ENCODE results near the gene AP5Z1. TPM values are rescaled to one million over a fixed set of nuclear protein-coding genes. Genes with fewer than 3 reads are reported as not detected.

Gene AP5Z1
- total RNA-seq, 1 donor from 2014 or later = 36.9 TPM

DNA sequence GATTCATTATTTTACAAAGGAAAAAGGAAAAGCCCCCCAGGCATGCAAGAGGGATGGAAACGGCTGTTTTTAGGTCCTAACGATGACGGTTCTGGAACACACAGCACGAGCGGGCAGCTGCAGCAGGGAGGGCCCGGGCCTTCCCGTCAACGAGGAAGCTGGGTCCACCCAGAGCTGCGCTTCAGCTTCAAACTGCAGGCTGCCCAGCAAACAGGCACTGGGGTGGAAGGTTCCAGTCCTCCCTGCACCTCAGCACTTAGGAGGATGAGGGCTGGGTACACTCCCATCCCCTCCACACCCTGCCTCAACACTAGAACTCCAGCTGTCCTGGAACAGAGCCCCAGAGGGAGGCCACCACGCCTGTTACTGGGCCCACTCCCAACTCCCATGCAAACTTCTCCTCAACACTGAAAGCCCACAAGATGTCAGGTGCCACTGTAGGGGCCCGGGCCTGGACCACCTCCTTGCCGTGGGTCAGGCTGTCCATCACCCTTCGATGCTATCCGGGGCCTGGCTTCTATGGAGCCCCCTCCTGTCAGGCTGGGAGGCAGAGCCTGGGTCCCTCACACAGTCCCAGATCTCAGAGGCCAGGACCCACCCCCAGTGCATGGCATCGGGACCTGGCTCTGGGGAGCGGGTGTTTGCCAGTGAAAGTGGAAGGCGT is 53.4 kb downstream of the AP5Z1 start:
- Mint-ChIP-seq H3K4me3 (no peak overlapping the region), H3K27me3 (no peaks in the 10 kb centered on the region), H3K9me3 (peaks cover 3% of the 10 kb centered on the region), H3K36me3 (peaks cover 4% of the 10 kb centered on the region), H3K27ac (no peak overlapping the region), H3K4me1 (ENCODE audit: unreplicated experiment) (peaks cover 6% of the 10 kb centered on the region)
- TF ChIP-seq, protein P1, sequence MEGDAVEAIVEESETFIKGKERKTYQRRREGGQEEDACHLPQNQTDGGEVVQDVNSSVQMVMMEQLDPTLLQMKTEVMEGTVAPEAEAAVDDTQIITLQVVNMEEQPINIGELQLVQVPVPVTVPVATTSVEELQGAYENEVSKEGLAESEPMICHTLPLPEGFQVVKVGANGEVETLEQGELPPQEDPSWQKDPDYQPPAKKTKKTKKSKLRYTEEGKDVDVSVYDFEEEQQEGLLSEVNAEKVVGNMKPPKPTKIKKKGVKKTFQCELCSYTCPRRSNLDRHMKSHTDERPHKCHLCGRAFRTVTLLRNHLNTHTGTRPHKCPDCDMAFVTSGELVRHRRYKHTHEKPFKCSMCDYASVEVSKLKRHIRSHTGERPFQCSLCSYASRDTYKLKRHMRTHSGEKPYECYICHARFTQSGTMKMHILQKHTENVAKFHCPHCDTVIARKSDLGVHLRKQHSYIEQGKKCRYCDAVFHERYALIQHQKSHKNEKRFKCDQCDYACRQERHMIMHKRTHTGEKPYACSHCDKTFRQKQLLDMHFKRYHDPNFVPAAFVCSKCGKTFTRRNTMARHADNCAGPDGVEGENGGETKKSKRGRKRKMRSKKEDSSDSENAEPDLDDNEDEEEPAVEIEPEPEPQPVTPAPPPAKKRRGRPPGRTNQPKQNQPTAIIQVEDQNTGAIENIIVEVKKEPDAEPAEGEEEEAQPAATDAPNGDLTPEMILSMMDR (conservative IDR thresholded peaks at IDR 0.05) = no peak
- DNase-seq (ENCODE audit: extremely low spot score, unreplicated experiment) = no peak

DNA sequence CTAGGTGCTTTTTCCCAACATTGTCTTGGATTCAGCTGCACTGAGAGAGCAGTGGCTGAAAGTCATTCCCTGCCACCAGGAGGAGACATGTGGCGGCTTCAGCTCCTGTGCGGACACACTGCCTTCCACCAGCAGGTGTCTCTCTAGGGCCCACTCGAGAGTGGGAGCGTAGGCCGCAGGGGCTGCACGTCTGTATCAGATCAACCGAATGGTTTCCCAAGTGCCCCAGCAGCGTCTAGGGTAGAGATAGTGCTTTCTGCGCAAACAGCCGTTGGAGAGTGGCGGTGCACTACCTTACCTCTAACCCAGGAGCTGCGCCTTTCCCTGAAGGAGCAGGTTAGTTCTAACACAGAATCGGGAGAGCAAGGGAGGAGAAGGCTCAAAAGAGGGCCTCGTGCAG is 54.8 kb downstream of the AP5Z1 start:
- H3K9me3 Mint-ChIP-seq = peaks cover 3% of the 10 kb centered on the region
- TF ChIP-seq, protein P1 (conservative IDR thresholded peaks at IDR 0.05) = peak; percentile 88
- peak; percentile 81 for DNase-seq (ENCODE audit: extremely low spot score, unreplicated experiment)
- H3K36me3 Mint-ChIP-seq = peaks cover 4% of the 10 kb centered on the region
- no peaks in the 10 kb centered on the region for H3K27me3 Mint-ChIP-seq
- no peak overlapping the region for H3K4me3 Mint-ChIP-seq
- no peak overlapping the region for H3K27ac Mint-ChIP-seq
- H3K4me1 Mint-ChIP-seq (ENCODE audit: unreplicated experiment) = peaks cover 6% of the 10 kb centered on the region

DNA sequence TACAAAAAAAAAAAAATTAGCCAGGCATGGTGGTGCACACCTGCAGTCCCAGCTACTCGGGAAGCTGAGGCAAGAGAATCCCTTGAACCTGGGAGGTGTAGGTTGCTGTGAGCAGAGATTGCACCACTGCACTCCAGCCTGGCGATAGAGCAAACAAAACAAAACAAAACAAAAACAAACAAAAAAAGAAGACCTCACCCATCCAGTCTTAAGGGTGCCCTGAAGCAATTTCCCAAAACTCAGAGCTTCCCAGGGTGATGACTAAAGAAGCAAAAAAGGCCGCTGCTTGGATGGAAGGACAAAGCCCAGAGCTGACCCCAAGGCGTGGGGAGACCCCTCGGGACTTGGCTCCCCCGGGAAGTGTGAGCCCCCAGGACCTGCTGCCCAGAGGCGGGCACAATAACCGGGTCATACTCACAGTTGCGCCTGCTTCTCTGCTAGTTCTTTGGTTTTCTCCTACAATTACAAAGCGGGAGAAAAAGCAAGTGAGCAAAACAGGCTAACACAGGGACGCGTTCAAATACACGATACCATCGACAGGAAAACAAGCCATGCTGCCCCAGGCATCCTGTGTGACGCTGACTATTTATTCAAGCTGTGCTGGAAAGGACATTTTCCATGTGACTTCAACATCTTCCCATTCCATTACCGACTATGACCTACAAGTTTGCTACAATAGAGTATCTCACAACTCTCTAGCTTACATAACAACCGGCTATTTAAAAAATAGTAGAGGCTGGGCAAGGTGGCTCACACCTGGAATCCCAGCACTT is 56.5 kb downstream of the AP5Z1 start:
- no peak overlapping the region for H3K4me3 Mint-ChIP-seq
- no peak overlapping the region for H3K27ac Mint-ChIP-seq
- H3K27me3 Mint-ChIP-seq = no peaks in the 10 kb centered on the region
- TF ChIP-seq, protein P1 (conservative IDR thresholded peaks at IDR 0.05) = no peak
- DNase-seq (ENCODE audit: extremely low spot score, unreplicated experiment) = no peak
- peaks cover 4% of the 10 kb centered on the region for H3K36me3 Mint-ChIP-seq
- H3K9me3 Mint-ChIP-seq = peaks cover 3% of the 10 kb centered on the region
- H3K4me1 Mint-ChIP-seq (ENCODE audit: unreplicated experiment) = peaks cover 6% of the 10 kb centered on the region

DNA sequence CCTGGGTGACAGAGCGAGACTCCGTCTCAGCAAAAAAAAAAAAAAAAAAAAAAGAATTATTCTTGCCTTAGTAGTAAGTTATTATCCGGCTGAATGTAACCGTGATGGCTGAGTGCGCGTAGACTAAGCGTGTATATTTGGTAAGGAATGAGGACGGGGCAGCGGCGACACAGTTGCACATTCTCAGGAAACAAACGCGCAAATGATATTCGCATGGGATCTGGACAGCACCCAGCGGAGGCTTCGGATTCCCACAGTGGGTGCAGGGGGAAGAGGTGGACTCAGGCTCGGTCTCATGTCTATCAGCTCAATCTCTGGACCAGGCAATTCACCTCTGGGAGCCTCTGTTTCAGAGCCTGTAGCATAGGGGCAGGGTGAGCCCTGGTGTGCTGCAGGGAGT is 57.3 kb downstream of the AP5Z1 start:
- Mint-ChIP-seq H3K27ac (no peak overlapping the region), H3K9me3 (peaks cover 3% of the 10 kb centered on the region)

DNA sequence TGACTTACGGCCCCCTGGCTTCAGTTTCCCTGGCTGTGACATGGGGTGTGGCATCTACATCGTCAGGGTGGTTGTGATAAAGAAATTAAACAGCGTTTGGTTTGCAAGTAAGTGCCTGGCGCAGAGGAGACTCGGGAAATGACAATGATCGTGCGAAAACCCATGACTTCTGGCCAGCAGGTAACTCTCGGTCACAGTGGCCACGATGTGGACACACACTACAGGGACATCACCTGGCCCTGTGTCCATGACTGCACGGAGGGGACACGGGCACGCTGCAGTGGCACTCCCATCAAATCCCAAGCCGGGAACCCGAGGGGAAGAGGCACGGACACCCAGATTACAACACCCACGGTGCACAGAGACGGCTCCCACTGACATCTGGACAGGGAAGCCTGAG is 57.8 kb downstream of the AP5Z1 start:
- Mint-ChIP-seq H3K4me3 (no peak overlapping the region), H3K27me3 (peaks cover 4% of the 10 kb centered on the region), H3K4me1 (ENCODE audit: unreplicated experiment) (peaks cover 13% of the 10 kb centered on the region), H3K36me3 (peaks cover 4% of the 10 kb centered on the region), H3K27ac (no peak overlapping the region), H3K9me3 (peaks cover 3% of the 10 kb centered on the region)
- DNase-seq (ENCODE audit: extremely low spot score, unreplicated experiment) = no peak
- TF ChIP-seq, protein P1 (conservative IDR thresholded peaks at IDR 0.05) = no peak

More for the DNA sequence above, 57.3 kb downstream of the AP5Z1 start:
- Mint-ChIP-seq H3K36me3 (peaks cover 4% of the 10 kb centered on the region), H3K27me3 (peaks cover 4% of the 10 kb centered on the region), H3K4me1 (ENCODE audit: unreplicated experiment) (peaks cover 12% of the 10 kb centered on the region), H3K4me3 (no peak overlapping the region)
- TF ChIP-seq, protein P1 (conservative IDR thresholded peaks at IDR 0.05) = no peak
- DNase-seq (ENCODE audit: extremely low spot score, unreplicated experiment) = no peak
